ENCODE results near the gene TSPEAR. TPM values are rescaled to one million over a fixed set of nuclear protein-coding genes. Genes with fewer than 3 reads are reported as not detected.

Gene TSPEAR
- total and polyA plus RNA-seq, 11 donors: 0.01 to 2.6 (median 0.71) TPM; not detected in 2

DNA sequence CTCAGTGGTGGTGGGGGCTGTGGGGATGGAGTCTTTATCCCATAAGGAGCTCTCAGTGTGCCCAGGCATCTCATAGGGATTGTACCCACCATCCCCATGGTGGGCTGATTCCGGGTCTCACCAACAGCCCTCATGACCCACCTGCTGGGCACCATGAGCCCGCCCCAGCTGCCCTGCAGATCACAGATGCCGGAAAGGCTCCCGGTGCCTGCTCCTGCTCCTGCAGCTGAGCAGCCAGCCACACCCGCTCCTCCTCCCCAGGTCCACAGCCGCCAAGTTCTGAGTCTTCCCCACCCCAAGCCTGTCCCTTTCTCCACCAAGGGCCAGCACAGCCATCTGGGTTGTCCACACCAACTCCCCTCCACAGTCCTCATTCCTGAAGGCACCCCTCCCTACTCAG, 15.5 kb upstream of the TSPEAR start:
- Histone ChIP-seq H3K4me1 (peaks cover 0 to 11% (median 0%) of the 10 kb centered on the region in 12 donors), H3K27me3 (peaks cover 10 to 57% (median 22%) of the 10 kb centered on the region in 9 donors), H3K4me3 (no peak overlapping the region), H3K36me3 (no peaks in the 10 kb centered on the region), H3K27ac (no peak overlapping the region), H3K9me3 (no peaks in the 10 kb centered on the region)
- no peak for TF ChIP-seq CTCF (IDR thresholded peaks at IDR 0.05)
- TF ChIP-seq POLR2A (IDR thresholded peaks at IDR 0.05): no peak
- intact Hi-C loops (cut with DNase I): loop anchor here in 1 of 10 donors (10.0 kb wide), 1 partner anchor 62 kb away; the partner anchor contains the start of gene KRTAP12-2
- DNase-seq (no peak), ATAC-seq (no peak)
- WGBS, 4 donors: 67 to 81% (median 71%) methylated on average over 4 to 6 of the region's 6 CpGs

GRCh38 chr21:44724926-44725325, 13.6 kb upstream of the TSPEAR start:
- Histone ChIP-seq H3K4me3 (no peak overlapping the region), H3K36me3 (no peaks in the 10 kb centered on the region), H3K27me3 (peaks cover 10 to 63% (median 23%) of the 10 kb centered on the region in 9 donors), H3K27ac (no peak overlapping the region), H3K9me3 (no peaks in the 10 kb centered on the region), H3K4me1 (peaks cover 0 to 11% (median 0%) of the 10 kb centered on the region in 12 donors)
- intact Hi-C loops (cut with DNase I): loop anchor here in 1 of 10 donors (10.0 kb wide), 1 partner anchor 60 kb away; the partner anchor contains the start of gene KRTAP12-2
- 93 to 94% (median 93%) methylated on average over 14 of the region's 14 CpGs for WGBS, 4 donors
- DNase-seq (no peak), ATAC-seq (no peak)
- TF ChIP-seq CTCF (IDR thresholded peaks at IDR 0.05) (no peak), POLR2A (IDR thresholded peaks at IDR 0.05) (no peak)

- peaks cover 10 to 63% (median 23%) of the 10 kb centered on the region in 9 donors for H3K27me3 ChIP-seq
These were observed 12.8 kb upstream of the TSPEAR start for GRCh38 chr21:44724196-44724595.

More at GRCh38 chr21:44724196-44724595, 12.8 kb upstream of the TSPEAR start:
- Histone ChIP-seq H3K36me3 (no peaks in the 10 kb centered on the region), H3K4me3 (no peak overlapping the region), H3K4me1 (peaks cover 0 to 11% (median 0%) of the 10 kb centered on the region in 12 donors), H3K27ac (no peak overlapping the region), H3K9me3 (no peaks in the 10 kb centered on the region)
- intact Hi-C loops (cut with DNase I): loop anchor here in 1 of 10 donors (10.0 kb wide), 1 partner anchor 59 kb away; the partner anchor contains the start of gene KRTAP12-2
- ATAC-seq (no peak), DNase-seq (no peak)
- TF ChIP-seq CTCF (IDR thresholded peaks at IDR 0.05): no peak
- TF ChIP-seq POLR2A (IDR thresholded peaks at IDR 0.05): no peak
- 83 to 87% (median 86%) methylated on average over 7 of the region's 7 CpGs for WGBS, 4 donors
